IMR-90 (cell line): ENCODE data around the gene CDIP1. TPM values are rescaled to one million over a fixed set of nuclear protein-coding genes. Genes with fewer than 3 reads are reported as not detected.
A peak's percentile ranks its signal among the peaks of the same experiment; 100 is the strongest.

Source experiments
- ATAC-seq: fragments of 200-7000 bp; cut with Tn5 transposase; 2 replicates; pipeline ENCODE4 v1.9.1; 2020; ENCODE audit warnings: low read depth, mild to moderate bottlenecking, moderate library complexity
- BruUV-seq: library from RNA; stranded (reverse); fragments of 400-500 nt; replicated peaks from 2 replicates; lab custom pipeline; 2021; lab: Mats Ljungman, UMichigan
- CTCF ChIA-PET: fragments of 300-600 bp; formaldehyde crosslinking; extraction: SDS; loops from one replicate; lab custom pipeline; 2021; ENCODE audit warnings: antibody characterized with exemption; lab: Yijun Ruan, JAX
- POLR2A ChIA-PET: fragments of 300-600 bp; sonication (Branson Sonifier 250); formaldehyde crosslinking; loops from one replicate; lab custom pipeline; 2022; ENCODE audit warnings: antibody characterized with exemption; ENCODE audit not compliant: unreplicated experiment; lab: Charles Lee
- DNase-seq: peaks from one replicate; pipeline ENCODE4 v3.0.0; 2013
- H2AFZ ChIP-seq: replicated peaks from 2 replicates; pipeline ENCODE3; 2013; ENCODE audit warnings: low read length, mild to moderate bottlenecking; ENCODE audit not compliant: poor library complexity
- H2AK5ac ChIP-seq: 2 replicates; pipeline ENCODE4 v1.6.1; 2013; ENCODE audit warnings: low read depth, low read length, inconsistent platforms
- H2AK9ac ChIP-seq: replicated peaks from 2 replicates; pipeline ENCODE3; 2013; ENCODE audit warnings: mild to moderate bottlenecking, low read depth, low read length, moderate library complexity; ENCODE audit not compliant: poor library complexity
- H2BK120ac ChIP-seq: 2 replicates; pipeline ENCODE4 v1.6.1; 2013; ENCODE audit warnings: low read depth, low read length, inconsistent platforms
- H2BK15ac ChIP-seq: 3 replicates; pipeline ENCODE4 v1.6.1; 2013; ENCODE audit warnings: low read depth, low read length, inconsistent platforms
- H2BK20ac ChIP-seq: 2 replicates; pipeline ENCODE4 v1.6.1; 2013; ENCODE audit warnings: low read depth, mild to moderate bottlenecking, inconsistent platforms, low read length, moderate library complexity
- H2BK5ac ChIP-seq: 2 replicates; pipeline ENCODE4 v1.6.1; 2013; ENCODE audit warnings: mild to moderate bottlenecking, low read depth, low read length, inconsistent platforms; ENCODE audit not compliant: poor library complexity, severe bottlenecking
- H3K14ac ChIP-seq: replicated peaks from 2 replicates; pipeline ENCODE4 v1.6.1; 2013; ENCODE audit warnings: low read depth, low read length, inconsistent platforms
- H3K18ac ChIP-seq: 2 replicates; pipeline ENCODE4 v1.6.1; 2013; ENCODE audit warnings: low read depth, low read length, control low read depth
- H3K23ac ChIP-seq: 2 replicates; pipeline ENCODE4 v1.6.1; 2013; ENCODE audit warnings: low read depth, low read length, inconsistent platforms
- H3K27ac ChIP-seq: 2 replicates; pipeline ENCODE4 v1.5.1; 2013; ENCODE audit warnings: mild to moderate bottlenecking, control low read depth, low read length; ENCODE audit not compliant: insufficient read depth
- H3K27me3 ChIP-seq: 2 replicates; pipeline ENCODE4 v1.6.1; 2013; ENCODE audit warnings: low read length; ENCODE audit not compliant: control insufficient read depth, insufficient read depth
- H3K36me3 ChIP-seq: 2 replicates; pipeline ENCODE4 v1.6.1; 2013; ENCODE audit warnings: low read length, mixed read lengths; ENCODE audit not compliant: control insufficient read depth, insufficient read depth
- H3K4ac ChIP-seq: 2 replicates; pipeline ENCODE4 v1.6.1; 2013; ENCODE audit warnings: low read depth, low read length, inconsistent platforms
- H3K4me1 ChIP-seq: 2 replicates; pipeline ENCODE4 v1.6.1; 2013; ENCODE audit warnings: low read length, mixed read lengths; ENCODE audit not compliant: control insufficient read depth, insufficient read depth
- H3K4me2 ChIP-seq: 2 replicates; pipeline ENCODE4 v1.6.1; 2013; ENCODE audit warnings: low read depth, mild to moderate bottlenecking, control low read depth, low read length, moderate library complexity
- H3K4me3 ChIP-seq: 2 replicates; pipeline ENCODE4 v1.5.1; 2013; ENCODE audit warnings: low read depth, mild to moderate bottlenecking, control low read depth, low read length, moderate library complexity; ENCODE audit not compliant: insufficient read depth
- H3K56ac ChIP-seq: 2 replicates; pipeline ENCODE4 v1.6.1; 2013; ENCODE audit warnings: low read length, inconsistent platforms; ENCODE audit not compliant: insufficient read depth; ENCODE audit errors: extremely low read depth
- H3K79me1 ChIP-seq, 2 experiments: 2 replicates each; pipeline ENCODE4 v1.6.1; 2013; ENCODE audit warnings: low read length in 2 of 2, inconsistent platforms in 1 of 2, low read depth in 1 of 2
- H3K9ac ChIP-seq: 2 replicates; pipeline ENCODE4 v1.6.1; 2013; ENCODE audit warnings: low read depth, low read length, control low read depth
- H3K9me1 ChIP-seq: 2 replicates; pipeline ENCODE4 v1.6.1; 2013; ENCODE audit warnings: low read length, inconsistent platforms; ENCODE audit not compliant: insufficient read depth
- H3K9me3 ChIP-seq: 2 replicates; pipeline ENCODE4 v1.6.1; 2013; ENCODE audit warnings: low read length; ENCODE audit not compliant: control insufficient read depth, insufficient read depth
- H4K20me1 ChIP-seq: 2 replicates; pipeline ENCODE4 v1.6.1; 2013; ENCODE audit warnings: low read length, inconsistent platforms; ENCODE audit not compliant: insufficient read depth
- H4K5ac ChIP-seq: 2 replicates; pipeline ENCODE4 v1.6.1; 2013; ENCODE audit warnings: mild to moderate bottlenecking, low read depth, low read length, control low read depth
- H4K8ac ChIP-seq, 2 experiments: 2 replicates each; pipeline ENCODE4 v1.6.1; 2013; ENCODE audit warnings: low read depth in 2 of 2, low read length in 2 of 2, control low read depth in 1 of 2, inconsistent platforms in 1 of 2
- H4K91ac ChIP-seq: 2 replicates; pipeline ENCODE4 v1.6.1; 2013; ENCODE audit warnings: low read depth, low read length, inconsistent platforms; ENCODE audit not compliant: insufficient read depth
- BHLHE40 ChIP-seq: fragments of 150-350 bp; IDR thresholded peaks from 2 replicates; pipeline ENCODE4 v1.6.1; 2016; ENCODE audit warnings: mild to moderate bottlenecking, low read depth, low read length
- CEBPB ChIP-seq: IDR thresholded peaks from 2 replicates; pipeline ENCODE4 v1.6.1; 2012; ENCODE audit warnings: low read depth, low read length, improper control_type of control experiment
- CHD1 ChIP-seq: IDR thresholded peaks from 2 replicates; pipeline ENCODE4 v1.6.1; 2012; ENCODE audit warnings: low read depth, low read length, improper control_type of control experiment
- CTCF ChIP-seq: conservative IDR thresholded peaks from 2 replicates; pipeline ENCODE4 v1.5.1; 2012; ENCODE audit warnings: mild to moderate bottlenecking, low read depth, low read length, improper control_type of control experiment
- FOS ChIP-seq: fragments of 150-350 bp; IDR thresholded peaks from 2 replicates; pipeline ENCODE4 v1.6.1; 2016; ENCODE audit warnings: low read depth, low read length
- MAFK ChIP-seq: IDR thresholded peaks from 2 replicates; pipeline ENCODE4 v1.6.1; 2012; ENCODE audit warnings: low read depth, low read length, improper control_type of control experiment
- MAZ ChIP-seq: IDR thresholded peaks from 2 replicates; pipeline ENCODE4 v1.6.1; 2012; ENCODE audit warnings: low read depth, mild to moderate bottlenecking, low read length, improper control_type of control experiment, moderate library complexity, borderline replicate concordance
- MXI1 ChIP-seq: IDR thresholded peaks from 2 replicates; pipeline ENCODE4 v1.6.1; 2012; ENCODE audit warnings: low read depth, mild to moderate bottlenecking, low read length, moderate library complexity, borderline replicate concordance
- NFE2L2 ChIP-seq: fragments of 150-350 bp; IDR thresholded peaks from 2 replicates; pipeline ENCODE4 v1.6.1; 2016; ENCODE audit warnings: low read depth, mild to moderate bottlenecking, low read length
- POLR2A ChIP-seq: IDR thresholded peaks from 2 replicates; pipeline ENCODE4 v1.6.1; 2012; ENCODE audit warnings: mild to moderate bottlenecking, low read depth, low read length
- RAD21 ChIP-seq: IDR thresholded peaks from 2 replicates; pipeline ENCODE4 v1.6.1; 2012; ENCODE audit warnings: low read length, improper control_type of control experiment
- RCOR1 ChIP-seq: IDR thresholded peaks from 2 replicates; pipeline ENCODE4 v1.6.1; 2012; ENCODE audit warnings: mild to moderate bottlenecking, low read length, improper control_type of control experiment; ENCODE audit not compliant: insufficient replicate concordance
- RFX5 ChIP-seq: IDR thresholded peaks from 2 replicates; pipeline ENCODE4 v1.8.0; 2012; ENCODE audit warnings: low read depth, mild to moderate bottlenecking, low read length, moderate library complexity
- SMC3 ChIP-seq: fragments of 150-350 bp; IDR thresholded peaks from 2 replicates; pipeline ENCODE4 v1.6.1; 2016; ENCODE audit warnings: low read depth, mild to moderate bottlenecking, antibody characterized with exemption, low read length, moderate library complexity
- USF2 ChIP-seq: fragments of 150-350 bp; IDR thresholded peaks from 2 replicates; pipeline ENCODE4 v1.6.1; 2017; ENCODE audit warnings: mild to moderate bottlenecking, antibody characterized with exemption, low read length, low read depth
- WGBS, 2 experiments: methylation state at CpG; one replicate each; pipeline versions ENCODE4 v1.1.5 to v1.1.7; 2013; ENCODE audit warnings: missing lambda C conversion rate in 2 of 2; ENCODE audit not compliant: insufficient read length in 1 of 2; ENCODE audit errors: extremely low coverage in 2 of 2; 5-methylcytosine and 5-hydroxymethylcytosine counted together
- dilution Hi-C: fragments of 300-500 bp; cut with HindIII; formaldehyde crosslinking; loops from one replicate; pipeline ENCODE4 v1.14.3; 2018; ENCODE audit warnings: low sequenced_read_pairs; ENCODE audit not compliant: unreplicated experiment
- in situ Hi-C: fragments of 300-500 bp; cut with MboI; formaldehyde crosslinking; loops from 3 replicates; pipeline ENCODE4 v1.14.3; 2019; ENCODE audit warnings: low sequenced_read_pairs, inconsistent platforms, mixed read lengths
- intact Hi-C: fragments of 100-400 bp; cut with micrococcal nuclease; formaldehyde crosslinking; loops from 2 replicates; pipeline ENCODE4 v1.10.0; 2022
- polyA plus RNA-seq, 3 experiments: library from polyadenylated mRNA; depleted of rRNA; stranded (reverse); fragments of >200 nt; gene quantifications; 2 replicates each; pipeline ENCODE4 v1.2.3, GENCODE V29; 2012; ENCODE audit warnings: low replicate concordance in 1 of 3
- total RNA-seq: library from RNA; depleted of rRNA; stranded (reverse); fragments of >200 nt; gene quantifications from 2 replicates; pipeline ENCODE4 v1.2.3, GENCODE V29; 2012
- TF ChIP-seq, protein P1 (sequence below): fragments of 150-350 bp; IDR thresholded peaks from 2 replicates; pipeline ENCODE4 v1.6.1; 2016; ENCODE audit warnings: low read depth, mild to moderate bottlenecking, low read length, moderate library complexity, borderline replicate concordance

Gene CDIP1
- total and polyA plus RNA-seq, 2 of the 4 experiments (the other 2 are of a cell fraction) = 4.8 to 14.6 TPM

GRCh38 chr16:4550591-4550990, 12.0 kb upstream of the CDIP1 start:
- intact Hi-C loops (no loop called here), in situ Hi-C loops (no loop called here), dilution Hi-C loops (no loop called here)
- Histone ChIP-seq H3K4me2 (no peak overlapping the region), H3K4me1 (no peaks in the 10 kb centered on the region), H3K23ac (no peak overlapping the region), H3K18ac (no peak overlapping the region), H2AK9ac (no peak overlapping the region), H2BK15ac (no peak overlapping the region), H2AK5ac (no peak overlapping the region), H4K20me1 (no peaks in the 10 kb centered on the region), H3K36me3 (no peaks in the 10 kb centered on the region), H3K4me3 (no peak overlapping the region), H3K79me1 (no peaks in the 10 kb centered on the region), H3K9me1 (no peaks in the 10 kb centered on the region), H3K27ac (no peak overlapping the region), H4K5ac (no peak overlapping the region), H4K8ac (no peak overlapping the region), H2BK5ac (no peak overlapping the region), H2BK20ac (no peak overlapping the region), H3K56ac (no peak overlapping the region), H3K4ac (no peak overlapping the region), H4K91ac (no peak overlapping the region), H3K9ac (no peak overlapping the region), H3K14ac (no peak overlapping the region), H3K9me3 (no peaks in the 10 kb centered on the region), H2BK120ac (no peak overlapping the region), H3K27me3 (peaks cover 33% of the 10 kb centered on the region), H2AFZ (peak overlapping the region; percentile 51)
- WGBS, 2 experiments = 10% methylated on average over 2 of the region's 4 CpGs; no CpG with 5 or more reads in 1 of the 2 experiments
- CTCF ChIA-PET = no interaction called here
- ATAC-seq (no peak), DNase-seq (no peak)
- POLR2A ChIA-PET = no interaction called here
- no TSS peak for BruUV-seq
- TF ChIP-seq CEBPB = no peak
- no peak for TF ChIP-seq FOS
- no peak for TF ChIP-seq NFE2L2
- no peak for TF ChIP-seq USF2
- no peak for TF ChIP-seq MAZ
- TF ChIP-seq CTCF = no peak
- TF ChIP-seq POLR2A = no peak
- TF ChIP-seq SMC3 = no peak
- TF ChIP-seq, protein P1, sequence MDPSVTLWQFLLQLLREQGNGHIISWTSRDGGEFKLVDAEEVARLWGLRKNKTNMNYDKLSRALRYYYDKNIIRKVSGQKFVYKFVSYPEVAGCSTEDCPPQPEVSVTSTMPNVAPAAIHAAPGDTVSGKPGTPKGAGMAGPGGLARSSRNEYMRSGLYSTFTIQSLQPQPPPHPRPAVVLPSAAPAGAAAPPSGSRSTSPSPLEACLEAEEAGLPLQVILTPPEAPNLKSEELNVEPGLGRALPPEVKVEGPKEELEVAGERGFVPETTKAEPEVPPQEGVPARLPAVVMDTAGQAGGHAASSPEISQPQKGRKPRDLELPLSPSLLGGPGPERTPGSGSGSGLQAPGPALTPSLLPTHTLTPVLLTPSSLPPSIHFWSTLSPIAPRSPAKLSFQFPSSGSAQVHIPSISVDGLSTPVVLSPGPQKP = no peak
- TF ChIP-seq CHD1 = no peak
- TF ChIP-seq MXI1 = no peak
- no peak for TF ChIP-seq RCOR1
- no peak for TF ChIP-seq MAFK
- TF ChIP-seq BHLHE40 = no peak
- TF ChIP-seq RFX5 = no peak
- no peak for TF ChIP-seq RAD21
